Colonic mucosa (tissue), 4 donors: Measurements from ENCODE around the gene PXT1. TPM values are rescaled to one million over a fixed set of nuclear protein-coding genes. Genes with fewer than 3 reads are reported as not detected.
"Not testable (repeated sequence)": the region's sequence is repeated elsewhere in the genome, so short reads cannot be mapped to it uniquely, and the experiment has no call there.

Experiments
- DNase-seq: peaks from one replicate; pipeline ENCODE4 v3.0.0-alpha.2; 2020
- H3K27ac ChIP-seq: fragments of 200-600 bp; one replicate; pipeline ENCODE4 v1.8.0; 2021
- H3K27me3 ChIP-seq: fragments of 200-600 bp; one replicate; pipeline ENCODE4 v1.8.0; 2021
- H3K36me3 ChIP-seq: fragments of 200-600 bp; one replicate; pipeline ENCODE4 v1.8.0; 2021
- H3K4me1 ChIP-seq: fragments of 200-600 bp; one replicate; pipeline ENCODE4 v1.8.0; 2021; ENCODE audit warnings: mild to moderate bottlenecking
- H3K4me3 ChIP-seq: fragments of 200-600 bp; one replicate; pipeline ENCODE4 v1.8.0; 2021
- H3K9ac ChIP-seq, 2 donors: one replicate each; pipeline ENCODE4 v1.7.0; 2013; ENCODE audit warnings: control low read depth in 2 of 2, low read depth in 2 of 2, low read length in 2 of 2
- H3K9me3 ChIP-seq: fragments of 200-600 bp; one replicate; pipeline ENCODE4 v1.8.0; 2021
- intact Hi-C: fragments of 100-400 bp; cut with DNase I; formaldehyde crosslinking; loops from one replicate; pipeline ENCODE4 v1.14.1; 2022
- total RNA-seq, 2 donors: library from RNA; stranded (reverse); fragmentation: NEBNext Ultra II Directional in 1 of 2; extraction: Animal tissue kit (Norgen Biotek cat#: 25700) in 1 of 2; gene quantifications; one replicate each; pipeline ENCODE4 v1.2.1, GENCODE V29; 2021
- TF ChIP-seq, protein P1 (sequence below): fragments of 200-600 bp; IDR thresholded peaks from one replicate; pipeline ENCODE4 v1.8.0; 2022; ENCODE audit warnings: antibody characterized with exemption, mild to moderate bottlenecking
- donor health status: healthy.
- donor health status: DM: no; HTN: no; CAD: no.
- donor health status: DM: no; HTN: no; CAD: no.

The PXT1 gene
- total RNA-seq, 2 donors from 2014 or later, result not detected

DNA sequence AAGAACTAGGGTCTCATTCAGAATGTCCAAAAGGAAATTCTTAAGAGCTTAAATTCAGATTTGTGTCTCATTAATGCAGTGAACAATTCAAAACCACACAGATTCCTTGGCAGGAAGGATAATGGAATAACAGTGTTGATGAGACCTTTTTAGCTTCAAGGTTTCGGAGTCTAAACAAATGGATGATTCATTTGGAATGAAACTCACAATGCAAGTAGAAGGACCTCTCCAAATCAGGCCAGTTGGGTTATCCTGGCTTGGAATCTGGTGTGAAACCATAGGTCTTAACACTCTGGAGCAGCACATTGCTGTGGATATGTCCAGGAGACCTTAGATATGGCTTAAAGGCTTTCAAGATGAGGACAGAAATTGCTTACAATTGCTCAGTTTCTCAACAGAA lies 45.0 kb upstream of the PXT1 start:
- TF ChIP-seq, protein P1, sequence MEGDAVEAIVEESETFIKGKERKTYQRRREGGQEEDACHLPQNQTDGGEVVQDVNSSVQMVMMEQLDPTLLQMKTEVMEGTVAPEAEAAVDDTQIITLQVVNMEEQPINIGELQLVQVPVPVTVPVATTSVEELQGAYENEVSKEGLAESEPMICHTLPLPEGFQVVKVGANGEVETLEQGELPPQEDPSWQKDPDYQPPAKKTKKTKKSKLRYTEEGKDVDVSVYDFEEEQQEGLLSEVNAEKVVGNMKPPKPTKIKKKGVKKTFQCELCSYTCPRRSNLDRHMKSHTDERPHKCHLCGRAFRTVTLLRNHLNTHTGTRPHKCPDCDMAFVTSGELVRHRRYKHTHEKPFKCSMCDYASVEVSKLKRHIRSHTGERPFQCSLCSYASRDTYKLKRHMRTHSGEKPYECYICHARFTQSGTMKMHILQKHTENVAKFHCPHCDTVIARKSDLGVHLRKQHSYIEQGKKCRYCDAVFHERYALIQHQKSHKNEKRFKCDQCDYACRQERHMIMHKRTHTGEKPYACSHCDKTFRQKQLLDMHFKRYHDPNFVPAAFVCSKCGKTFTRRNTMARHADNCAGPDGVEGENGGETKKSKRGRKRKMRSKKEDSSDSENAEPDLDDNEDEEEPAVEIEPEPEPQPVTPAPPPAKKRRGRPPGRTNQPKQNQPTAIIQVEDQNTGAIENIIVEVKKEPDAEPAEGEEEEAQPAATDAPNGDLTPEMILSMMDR, result no peak

DNA sequence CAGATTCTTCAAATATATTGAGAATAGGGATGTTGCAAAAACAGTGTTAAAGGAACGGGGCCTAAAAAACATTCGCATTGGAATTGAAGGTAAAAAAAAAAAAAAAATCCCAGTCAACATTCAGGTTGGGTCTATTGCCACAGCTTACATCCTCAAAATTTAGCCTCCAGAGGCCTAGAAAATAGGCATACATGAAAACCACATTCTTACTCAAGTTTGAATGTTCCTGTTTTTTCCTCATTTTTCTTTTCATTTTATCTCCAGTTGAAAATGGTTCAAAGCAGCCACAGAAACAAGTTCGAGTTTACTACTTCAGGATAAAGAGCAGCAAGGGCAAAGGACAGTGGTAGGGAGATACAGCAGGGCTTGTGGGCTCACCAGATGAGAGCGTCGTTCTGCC lies 42.1 kb upstream of the PXT1 start:
- TF ChIP-seq, protein P1, result no peak
- peaks cover 3% of the 10 kb centered on the region for H3K4me1 ChIP-seq
- no peak for DNase-seq
- no peak overlapping the region for H3K4me3 ChIP-seq
- peaks cover 8% of the 10 kb centered on the region for H3K36me3 ChIP-seq
- H3K9ac ChIP-seq, result no peak overlapping the region
- H3K9me3 ChIP-seq, result no peaks in the 10 kb centered on the region
- no peaks in the 10 kb centered on the region for H3K27me3 ChIP-seq
- H3K27ac ChIP-seq, result no peak overlapping the region
- intact Hi-C loops, result no loop called here

More for the DNA sequence above, 45.0 kb upstream of the PXT1 start:
- DNase-seq, result no peak
- Histone ChIP-seq H3K4me1 (peaks cover 3% of the 10 kb centered on the region), H3K27ac (no peak overlapping the region), H3K27me3 (no peaks in the 10 kb centered on the region), H3K9ac (no peak overlapping the region), H3K4me3 (no peak overlapping the region), H3K36me3 (no peaks in the 10 kb centered on the region), H3K9me3 (no peaks in the 10 kb centered on the region)
- intact Hi-C loops, result no loop called here

DNA sequence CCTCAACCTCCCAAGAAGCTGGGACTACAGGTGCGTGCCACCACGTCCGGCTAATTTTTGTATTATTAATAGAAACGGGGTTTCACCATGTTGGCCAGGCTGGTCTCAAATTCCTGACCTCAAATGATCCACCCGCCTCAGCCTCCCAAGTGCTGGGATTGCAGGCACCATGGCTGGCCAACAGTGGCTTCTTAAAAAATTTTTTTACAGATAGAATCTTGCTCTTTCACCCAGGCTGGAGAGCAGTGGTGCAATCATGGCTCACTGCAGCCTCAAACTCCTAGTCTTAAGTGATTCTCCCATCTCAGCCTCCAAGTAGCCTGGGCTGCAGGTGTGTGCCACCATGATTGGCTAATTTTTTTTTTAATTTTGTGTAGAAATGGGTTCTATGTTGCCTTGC lies 40.7 kb upstream of the PXT1 start:
- H3K9ac ChIP-seq, intact Hi-C loops, H3K9me3 ChIP-seq, DNase-seq, H3K27me3 ChIP-seq, H3K4me3 ChIP-seq, H3K4me1 ChIP-seq, H3K36me3 ChIP-seq, H3K27ac ChIP-seq: not testable (repeated sequence)

DNA sequence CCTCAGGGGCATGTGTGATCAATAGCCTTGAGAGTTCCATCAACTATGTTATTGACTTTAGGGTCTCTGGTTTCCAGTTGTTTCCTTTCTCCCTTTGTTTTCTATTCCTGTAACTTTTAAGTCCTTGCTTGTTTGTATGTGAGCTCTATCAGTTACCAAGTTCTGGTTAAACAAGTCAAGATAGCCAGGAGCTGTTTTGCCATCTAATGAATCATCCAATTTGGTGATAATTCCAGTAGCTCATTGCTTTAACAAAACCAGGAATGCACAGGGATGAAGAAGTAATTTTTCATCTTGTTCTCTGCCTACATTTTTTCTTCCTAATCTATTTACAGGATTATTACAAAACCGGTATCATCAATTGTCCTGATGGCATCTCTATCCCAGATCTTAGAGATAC lies 36.6 kb upstream of the PXT1 start:
- Histone ChIP-seq H3K9ac (no peak overlapping the region), H3K9me3 (no peaks in the 10 kb centered on the region), H3K36me3 (peaks cover 8% of the 10 kb centered on the region), H3K4me3 (no peak overlapping the region), H3K4me1 (peaks cover 1% of the 10 kb centered on the region), H3K27ac (no peak overlapping the region), H3K27me3 (no peaks in the 10 kb centered on the region)
- TF ChIP-seq, protein P1, result no peak
- intact Hi-C loops, result no loop called here
- DNase-seq, result no peak

DNA sequence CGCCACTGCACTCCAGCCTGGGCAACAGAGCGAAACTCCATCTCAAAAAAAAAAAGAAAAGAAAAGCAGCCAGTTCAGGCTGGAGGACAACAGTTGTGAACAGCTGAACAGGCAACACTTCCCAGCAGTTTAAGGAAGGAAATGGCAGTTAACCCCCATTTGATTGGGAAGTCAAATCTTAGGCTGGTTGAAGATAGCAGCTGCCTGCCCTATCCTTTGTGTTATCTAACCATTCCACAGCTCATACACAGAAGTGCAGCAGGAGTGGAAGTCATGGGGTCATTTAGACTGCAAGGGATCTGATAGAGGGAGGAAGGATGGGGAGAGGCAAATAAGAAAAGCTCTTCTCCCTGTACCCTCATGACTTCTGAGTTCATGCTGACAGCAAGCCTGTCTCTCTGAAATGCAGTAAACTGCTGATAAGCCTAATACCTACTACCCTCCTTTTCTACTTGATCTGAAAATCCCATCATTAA lies 35.4 kb upstream of the PXT1 start:
- Histone ChIP-seq H3K27me3 (no peaks in the 10 kb centered on the region), H3K4me1 (no peaks in the 10 kb centered on the region), H3K9me3 (no peaks in the 10 kb centered on the region), H3K4me3 (no peak overlapping the region), H3K27ac (no peak overlapping the region), H3K36me3 (peaks cover 8% of the 10 kb centered on the region), H3K9ac (no peak overlapping the region)
- DNase-seq, result no peak
- TF ChIP-seq, protein P1, result no peak
- intact Hi-C loops, result no loop called here

DNA sequence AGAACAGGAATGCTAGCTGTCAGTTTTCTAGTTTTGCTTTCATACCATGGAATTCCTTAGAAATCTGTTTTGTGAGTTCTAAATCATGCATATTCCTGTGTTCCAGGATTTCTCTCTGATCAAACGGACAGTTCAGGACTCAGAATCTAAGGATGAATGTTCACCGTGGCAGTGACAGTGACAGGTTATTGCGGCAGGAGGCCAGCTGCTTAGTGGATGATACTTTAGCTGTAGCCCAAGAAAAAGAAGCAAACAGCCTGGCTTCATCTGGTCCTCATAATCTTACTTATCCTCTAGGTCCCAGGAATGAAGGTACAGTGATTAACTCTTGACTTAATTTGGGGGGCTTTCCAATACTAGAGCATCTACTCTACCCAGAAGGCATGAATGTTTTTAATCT lies 27.3 kb upstream of the PXT1 start:
- intact Hi-C loops, result no loop called here
- H3K9ac ChIP-seq, result no peak overlapping the region

More for the DNA sequence above, 27.3 kb upstream of the PXT1 start:
- Histone ChIP-seq H3K27ac (no peak overlapping the region), H3K27me3 (no peaks in the 10 kb centered on the region), H3K4me1 (no peaks in the 10 kb centered on the region), H3K36me3 (no peaks in the 10 kb centered on the region), H3K9me3 (no peaks in the 10 kb centered on the region), H3K4me3 (no peak overlapping the region)
- no peak for DNase-seq
- TF ChIP-seq, protein P1, result no peak
